GM12873 (cell line): ENCODE results near the gene MYRIP.

Source experiments
- CTCF ChIP-seq: IDR thresholded peaks from 2 replicates; pipeline ENCODE4 v1.5.1; 2012; ENCODE audit warnings: low read depth, mild to moderate bottlenecking, moderate library complexity, low read length, control low read depth; ENCODE audit not compliant: insufficient read depth; ENCODE audit errors: missing control alignments

MYRIP gene

GRCh38 chr3:39892068-39892467, 82.7 kb downstream of the MYRIP start:
- TF ChIP-seq CTCF, result no peak

GRCh38 chr3:39896184-39896583, 86.8 kb downstream of the MYRIP start:
- no peak for TF ChIP-seq CTCF

GRCh38 chr3:39900462-39901002, 91.1 kb downstream of the MYRIP start:
- TF ChIP-seq CTCF, result no peak

- TF ChIP-seq CTCF, result no peak
Measured at GRCh38 chr3:39903253-39903652, 93.8 kb downstream of the MYRIP start.

DNA sequence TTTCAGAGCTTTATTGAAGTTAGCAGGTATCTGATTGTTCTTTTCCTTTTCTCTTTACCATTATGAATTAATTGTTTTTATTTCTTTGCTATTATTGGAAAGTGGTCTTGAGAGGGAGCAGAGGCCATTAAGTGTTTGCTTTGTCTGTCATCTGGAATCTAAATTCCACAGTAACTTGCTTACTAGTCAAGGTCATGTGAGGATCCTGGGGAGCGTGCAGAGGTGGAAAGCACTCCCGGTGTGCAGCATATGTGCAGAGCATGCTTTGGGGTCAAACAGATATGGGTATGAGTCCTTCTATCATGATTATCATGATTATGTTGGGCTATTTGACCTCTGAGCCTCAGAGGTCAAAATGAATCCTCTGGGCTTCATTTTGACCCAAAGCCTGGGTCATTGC, 96.4 kb downstream of the MYRIP start:
- TF ChIP-seq CTCF, result no peak

DNA sequence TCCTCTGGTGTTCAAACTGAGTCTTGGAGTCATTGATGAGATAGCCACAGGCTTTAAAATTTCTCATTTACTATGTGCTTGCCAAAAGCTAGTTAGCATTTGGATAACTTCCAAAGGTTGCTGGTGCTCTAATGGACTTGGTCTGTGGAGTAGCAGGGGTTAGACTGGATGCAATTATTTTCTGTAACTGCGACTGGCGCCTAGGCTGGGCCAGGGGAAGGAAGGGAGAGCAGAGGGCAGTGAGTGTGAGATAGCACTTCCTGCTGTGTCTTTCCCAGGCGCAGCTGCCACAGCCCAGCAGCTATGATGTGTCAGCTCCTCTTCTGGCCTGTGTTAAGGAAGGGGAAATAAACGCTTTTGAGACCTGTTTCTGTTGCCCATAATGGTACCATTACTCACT, 98.6 kb downstream of the MYRIP start:
- no peak for TF ChIP-seq CTCF

GRCh38 chr3:39910135-39910534, 100.7 kb downstream of the MYRIP start:
- TF ChIP-seq CTCF, result no peak
